Fibroblast of skin of abdomen (primary cell): ENCODE data around the gene ARSJ.

Experiments used
- DNase-seq: peaks from one replicate; pipeline ENCODE4 v3.0.0-alpha.2; 2013

The ARSJ gene

GRCh38 chr4:113899271-113900070 lies 80.0 kb downstream of the ARSJ start:
- DNase-seq: no peak

GRCh38 chr4:113893546-113893945 lies 85.9 kb downstream of the ARSJ start:
- DNase-seq: no peak

GRCh38 chr4:113888006-113888405 lies 91.4 kb downstream of the ARSJ start:
- peak; percentile 16 for DNase-seq

GRCh38 chr4:113885291-113885690 lies 94.2 kb downstream of the ARSJ start:
- no peak for DNase-seq

- no peak for DNase-seq
Observed at GRCh38 chr4:113884655-113885054, 94.8 kb downstream of the ARSJ start.

- no peak for DNase-seq
Observed at GRCh38 chr4:113882668-113883067, 96.8 kb downstream of the ARSJ start.

GRCh38 chr4:113881256-113881655 lies 98.2 kb downstream of the ARSJ start:
- peak; percentile 18 for DNase-seq

GRCh38 chr4:113880240-113881028 lies 99.0 kb downstream of the ARSJ start:
- no peak for DNase-seq

- DNase-seq: peak; percentile 69
Observed at GRCh38 chr4:113878668-113879067, 100.8 kb downstream of the ARSJ start.

GRCh38 chr4:113874480-113874879 lies 105.0 kb downstream of the ARSJ start:
- DNase-seq: no peak

- DNase-seq: no peak
Observed at GRCh38 chr4:113873508-113873907, 105.9 kb downstream of the ARSJ start.

GRCh38 chr4:113872426-113873260 lies 106.8 kb downstream of the ARSJ start:
- DNase-seq: peak; percentile 18

GRCh38 chr4:113871080-113871479 lies 108.4 kb downstream of the ARSJ start:
- DNase-seq: no peak

GRCh38 chr4:113869743-113870375 lies 109.6 kb downstream of the ARSJ start:
- DNase-seq: peak; percentile 25

- DNase-seq: no peak
Observed at GRCh38 chr4:113866611-113867010, 112.8 kb downstream of the ARSJ start.

GRCh38 chr4:113858924-113859323 lies 120.5 kb downstream of the ARSJ start:
- no peak for DNase-seq

GRCh38 chr4:113851816-113852215 lies 127.6 kb downstream of the ARSJ start:
- DNase-seq: no peak
